Prostate gland (tissue), 2 donors: Measurements from ENCODE around the gene NFATC1.

Experiments used
- CTCF ChIP-seq, 4 experiments: fragments of 200-600 bp in 2 of 4; fragments of 450-650 bp in 2 of 4; sonication (generic) in 2 of 4; IDR thresholded peaks; 1 replicate in 3 of 4; 2 replicates in 1 of 4; pipeline ENCODE4 v1.5.1; 2016 to 2019; ENCODE audit warnings: antibody characterized with exemption in 4 of 4, mild to moderate bottlenecking in 2 of 4, moderate library complexity in 2 of 4
- POLR2AphosphoS5 ChIP-seq: sonication (generic); formaldehyde crosslinking; IDR thresholded peaks from one replicate; pipeline ENCODE4 v1.6.1; 2017; ENCODE audit warnings: antibody characterized with exemption

- no peak for TF ChIP-seq CTCF (IDR thresholded peaks at IDR 0.05)
- TF ChIP-seq POLR2AphosphoS5: no peak
Observed at GRCh38 chr18:79518028-79518682, 122.4 kb downstream of the NFATC1 start.
